Epithelial cell of esophagus (primary cell): ENCODE measurements around the gene LYRM4.

ENCODE experiments used
- DNase-seq: peaks from one replicate; pipeline ENCODE4 v3.0.0; 2010; ENCODE audit warnings: low read depth
- H3K4me3 ChIP-seq: 2 replicates; pipeline ENCODE4 v1.5.1; 2011; ENCODE audit warnings: mild to moderate bottlenecking, low read length, control low read depth
- CTCF ChIP-seq: IDR thresholded peaks from 2 replicates; pipeline ENCODE4 v1.5.1; 2011; ENCODE audit warnings: low read depth, mild to moderate bottlenecking, low read length, control low read depth, inconsistent platforms; ENCODE audit not compliant: insufficient read depth; ENCODE audit errors: missing control alignments

LYRM4 gene

GRCh38 chr6:5282191-5282623, 21.5 kb upstream of the LYRM4 start:
- TF ChIP-seq CTCF, result no peak
- no peak overlapping the region for H3K4me3 ChIP-seq
- no peak for DNase-seq

GRCh38 chr6:5280920-5281319, 20.2 kb upstream of the LYRM4 start:
- no peak overlapping the region for H3K4me3 ChIP-seq
- no peak for DNase-seq
- TF ChIP-seq CTCF, result no peak

- no peak for TF ChIP-seq CTCF
- H3K4me3 ChIP-seq, result no peak overlapping the region
- peak; percentile 16 for DNase-seq
These were observed 19.2 kb upstream of the LYRM4 start for GRCh38 chr6:5279891-5280338.

GRCh38 chr6:5278565-5279120, 17.9 kb upstream of the LYRM4 start:
- TF ChIP-seq CTCF, result no peak
- no peak for DNase-seq
- no peak overlapping the region for H3K4me3 ChIP-seq

GRCh38 chr6:5278047-5278446, 17.3 kb upstream of the LYRM4 start:
- DNase-seq, result no peak
- no peak overlapping the region for H3K4me3 ChIP-seq
- no peak for TF ChIP-seq CTCF

GRCh38 chr6:5277589-5277988, 16.8 kb upstream of the LYRM4 start:
- H3K4me3 ChIP-seq, result no peak overlapping the region
- TF ChIP-seq CTCF, result no peak
- DNase-seq, result no peak

- no peak for DNase-seq
- no peak for TF ChIP-seq CTCF
- no peak overlapping the region for H3K4me3 ChIP-seq
These were observed 15.8 kb upstream of the LYRM4 start for GRCh38 chr6:5276581-5276980.
